ENCODE results near the gene SPECC1L. TPM values are rescaled to one million over a fixed set of nuclear protein-coding genes. Genes with fewer than 3 reads are reported as not detected.

SPECC1L gene
- total RNA-seq, 1 experiment from 2014 or later = 14.1 TPM

GRCh38 chr22:24384131-24384530 is 113.5 kb downstream of the SPECC1L start:
- H2AFZ ChIP-seq (ENCODE audit: low read length) = no peak overlapping the region
- H3F3A ChIP-seq (ENCODE audit: low read length, unreplicated experiment) = no peaks in the 10 kb centered on the region
- H3K36me3 ChIP-seq (ENCODE audit: low read depth, low read length) = no peaks in the 10 kb centered on the region
- no TSS peak for BruUV-seq (replicated peaks)
- H3K4me2 ChIP-seq (ENCODE audit: low read length) = no peak overlapping the region
- H3K9me2 ChIP-seq (replicated peaks; ENCODE audit: low read length) = no peaks in the 10 kb centered on the region
- no peaks in the 10 kb centered on the region for H3K4me1 ChIP-seq (ENCODE audit: insufficient read depth, low read length)
- CTCF ChIA-PET = no interaction called here
- H3K9me3 ChIP-seq (ENCODE audit: low read length) = no peaks in the 10 kb centered on the region
- POLR2A ChIA-PET (ENCODE audit: unreplicated experiment) = no interaction called here
- no peaks in the 10 kb centered on the region for H3K79me2 ChIP-seq (ENCODE audit: low read length)
- H3K9ac ChIP-seq (ENCODE audit: low read length) = no peak overlapping the region
- H3K27me3 ChIP-seq (ENCODE audit: low read length) = no peaks in the 10 kb centered on the region
- TF ChIP-seq CTCF (conservative IDR thresholded peaks at IDR 0.05; ENCODE audit: low read depth, low read length) (no peak), EZH2 (IDR thresholded peaks at IDR 0.05; ENCODE audit: low read length, unreplicated experiment) (no peak), EZH2phosphoT487 (IDR thresholded peaks at IDR 0.05; ENCODE audit: borderline replicate concordance, low read length) (no peak)
- H3K27ac ChIP-seq (ENCODE audit: low read length) = no peak overlapping the region
- intact Hi-C loops (cut with micrococcal nuclease) = no loop called here
- H4K20me1 ChIP-seq (ENCODE audit: low read length) = no peaks in the 10 kb centered on the region
- no peak for DNase-seq
- no peak overlapping the region for H3K4me3 ChIP-seq (ENCODE audit: low read length)
- no peak for ATAC-seq

- ATAC-seq (no peak), DNase-seq (no peak)
- no peak overlapping the region for H3K4me3 ChIP-seq (ENCODE audit: low read length)
- H3K9me3 ChIP-seq (ENCODE audit: low read length) = no peaks in the 10 kb centered on the region
- intact Hi-C loops (cut with micrococcal nuclease) = no loop called here
- H3K79me2 ChIP-seq (ENCODE audit: low read length) = no peaks in the 10 kb centered on the region
- no peaks in the 10 kb centered on the region for H3K4me1 ChIP-seq (ENCODE audit: insufficient read depth, low read length)
- ChIA-PET POLR2A (ENCODE audit: unreplicated experiment) (no interaction called here), CTCF (no interaction called here)
- no peak overlapping the region for H3K9ac ChIP-seq (ENCODE audit: low read length)
- no peaks in the 10 kb centered on the region for H3F3A ChIP-seq (ENCODE audit: low read length, unreplicated experiment)
- H2AFZ ChIP-seq (ENCODE audit: low read length) = no peak overlapping the region
- no peaks in the 10 kb centered on the region for H3K27me3 ChIP-seq (ENCODE audit: low read length)
- H3K36me3 ChIP-seq (ENCODE audit: low read depth, low read length) = no peaks in the 10 kb centered on the region
- no peaks in the 10 kb centered on the region for H4K20me1 ChIP-seq (ENCODE audit: low read length)
- H3K9me2 ChIP-seq (replicated peaks; ENCODE audit: low read length) = no peaks in the 10 kb centered on the region
- no TSS peak for BruUV-seq (replicated peaks)
- no peak for TF ChIP-seq EZH2 (IDR thresholded peaks at IDR 0.05; ENCODE audit: low read length, unreplicated experiment)
- no peak for TF ChIP-seq CTCF (conservative IDR thresholded peaks at IDR 0.05; ENCODE audit: low read depth, low read length)
- no peak for TF ChIP-seq EZH2phosphoT487 (IDR thresholded peaks at IDR 0.05; ENCODE audit: borderline replicate concordance, low read length)
- H3K27ac ChIP-seq (ENCODE audit: low read length) = no peak overlapping the region
- H3K4me2 ChIP-seq (ENCODE audit: low read length) = no peak overlapping the region
These were observed 116.4 kb downstream of the SPECC1L start for GRCh38 chr22:24386937-24387471.

GRCh38 chr22:24389680-24390079 is 119.0 kb downstream of the SPECC1L start:
- Histone ChIP-seq H3K27ac (ENCODE audit: low read length) (no peak overlapping the region), H3K4me1 (ENCODE audit: insufficient read depth, low read length) (no peaks in the 10 kb centered on the region), H3K4me3 (ENCODE audit: low read length) (no peak overlapping the region), H3K36me3 (ENCODE audit: low read depth, low read length) (no peaks in the 10 kb centered on the region), H3K9ac (ENCODE audit: low read length) (no peak overlapping the region), H2AFZ (ENCODE audit: low read length) (no peak overlapping the region), H3K79me2 (ENCODE audit: low read length) (no peaks in the 10 kb centered on the region), H3F3A (ENCODE audit: low read length, unreplicated experiment) (no peaks in the 10 kb centered on the region), H3K9me2 (replicated peaks; ENCODE audit: low read length) (no peaks in the 10 kb centered on the region), H3K9me3 (ENCODE audit: low read length) (no peaks in the 10 kb centered on the region), H3K27me3 (ENCODE audit: low read length) (no peaks in the 10 kb centered on the region), H3K4me2 (ENCODE audit: low read length) (no peak overlapping the region), H4K20me1 (ENCODE audit: low read length) (no peaks in the 10 kb centered on the region)
- TF ChIP-seq EZH2phosphoT487 (IDR thresholded peaks at IDR 0.05; ENCODE audit: borderline replicate concordance, low read length) (no peak), EZH2 (IDR thresholded peaks at IDR 0.05; ENCODE audit: low read length, unreplicated experiment) (no peak), CTCF (conservative IDR thresholded peaks at IDR 0.05; ENCODE audit: low read depth, low read length) (no peak)
- intact Hi-C loops (cut with micrococcal nuclease) = no loop called here
- BruUV-seq (replicated peaks) = no TSS peak
- CTCF ChIA-PET = no interaction called here
- ATAC-seq (no peak), DNase-seq (no peak)
- POLR2A ChIA-PET (ENCODE audit: unreplicated experiment) = no interaction called here

Measured in PC-3 (cell line).